ENCODE results near the gene PDLIM5.

The PDLIM5 gene

GRCh38 chr4:94436512-94436911 lies 15.2 kb upstream of the PDLIM5 start:
- DNase-seq (ENCODE audit: low read depth in 1 of 2, low spot score in 1 of 2) = no peak
- TF ChIP-seq JUND (IDR thresholded peaks at IDR 0.05; ENCODE audit: low read depth) = no peak
- in situ Hi-C loops (cut with HindIII; ENCODE audit: low pct_unique_long_range_greater_than_20kb, low sequenced_read_pairs) = no loop called here

- TF ChIP-seq JUND (IDR thresholded peaks at IDR 0.05; ENCODE audit: low read depth) = no peak
- in situ Hi-C loops (cut with HindIII; ENCODE audit: low pct_unique_long_range_greater_than_20kb, low sequenced_read_pairs) = no loop called here
- DNase-seq (ENCODE audit: low read depth in 1 of 2, low spot score in 1 of 2) = no peak
Observed at GRCh38 chr4:94439606-94440005, 12.1 kb upstream of the PDLIM5 start.

- TF ChIP-seq JUND (IDR thresholded peaks at IDR 0.05; ENCODE audit: low read depth) = no peak
- no peak for DNase-seq (ENCODE audit: low read depth in 1 of 2, low spot score in 1 of 2)
- in situ Hi-C loops (cut with HindIII; ENCODE audit: low pct_unique_long_range_greater_than_20kb, low sequenced_read_pairs) = no loop called here
Observed at GRCh38 chr4:94441838-94442237, 9.9 kb upstream of the PDLIM5 start.

- in situ Hi-C loops (cut with HindIII; ENCODE audit: low pct_unique_long_range_greater_than_20kb, low sequenced_read_pairs) = no loop called here
- DNase-seq (ENCODE audit: low read depth in 1 of 2, low spot score in 1 of 2) = no peak
- no peak for TF ChIP-seq JUND (IDR thresholded peaks at IDR 0.05; ENCODE audit: low read depth)
Observed at GRCh38 chr4:94442251-94442650, 9.5 kb upstream of the PDLIM5 start.

- no peak for TF ChIP-seq JUND (IDR thresholded peaks at IDR 0.05; ENCODE audit: low read depth)
- DNase-seq (ENCODE audit: low read depth in 1 of 2, low spot score in 1 of 2) = no peak
- in situ Hi-C loops (cut with HindIII; ENCODE audit: low pct_unique_long_range_greater_than_20kb, low sequenced_read_pairs) = no loop called here
Observed at GRCh38 chr4:94446386-94446785, 5.4 kb upstream of the PDLIM5 start.

GRCh38 chr4:94447754-94448411 lies 3.9 kb upstream of the PDLIM5 start:
- TF ChIP-seq JUND (IDR thresholded peaks at IDR 0.05; ENCODE audit: low read depth) = no peak
- DNase-seq (ENCODE audit: low read depth in 1 of 2, low spot score in 1 of 2) = no peak

GRCh38 chr4:94448815-94449375 lies 2.8 kb upstream of the PDLIM5 start:
- DNase-seq (ENCODE audit: low read depth in 1 of 2, low spot score in 1 of 2) = no peak
- in situ Hi-C loops (cut with HindIII; ENCODE audit: low pct_unique_long_range_greater_than_20kb, low sequenced_read_pairs) = no loop called here
- no peak for TF ChIP-seq JUND (IDR thresholded peaks at IDR 0.05; ENCODE audit: low read depth)

More at GRCh38 chr4:94447754-94448411, 3.9 kb upstream of the PDLIM5 start:
- in situ Hi-C loops (cut with HindIII; ENCODE audit: low pct_unique_long_range_greater_than_20kb, low sequenced_read_pairs) = no loop called here

- in situ Hi-C loops (cut with HindIII; ENCODE audit: low pct_unique_long_range_greater_than_20kb, low sequenced_read_pairs) = no loop called here
- TF ChIP-seq JUND (IDR thresholded peaks at IDR 0.05; ENCODE audit: low read depth) = no peak
- no peak for DNase-seq (ENCODE audit: low read depth in 1 of 2, low spot score in 1 of 2)
Observed at GRCh38 chr4:94451051-94451694, 569 bp upstream of the PDLIM5 start.

- DNase-seq (ENCODE audit: low read depth in 1 of 2, low spot score in 1 of 2) = peak; percentile 16 to 81
- TF ChIP-seq JUND (IDR thresholded peaks at IDR 0.05; ENCODE audit: low read depth) = no peak
- in situ Hi-C loops (cut with HindIII; ENCODE audit: low pct_unique_long_range_greater_than_20kb, low sequenced_read_pairs) = no loop called here
Observed at GRCh38 chr4:94452476-94453371, 982 bp downstream of the PDLIM5 start.

GRCh38 chr4:94453391-94453963 lies 1.7 kb downstream of the PDLIM5 start:
- DNase-seq (ENCODE audit: low read depth in 1 of 2, low spot score in 1 of 2) = no peak
- in situ Hi-C loops (cut with HindIII; ENCODE audit: low pct_unique_long_range_greater_than_20kb, low sequenced_read_pairs) = no loop called here
- TF ChIP-seq JUND (IDR thresholded peaks at IDR 0.05; ENCODE audit: low read depth) = no peak

GRCh38 chr4:94454405-94454804 lies 2.7 kb downstream of the PDLIM5 start:
- in situ Hi-C loops (cut with HindIII; ENCODE audit: low pct_unique_long_range_greater_than_20kb, low sequenced_read_pairs) = no loop called here
- no peak for DNase-seq (ENCODE audit: low read depth in 1 of 2, low spot score in 1 of 2)
- TF ChIP-seq JUND (IDR thresholded peaks at IDR 0.05; ENCODE audit: low read depth) = no peak

- no peak for TF ChIP-seq JUND (IDR thresholded peaks at IDR 0.05; ENCODE audit: low read depth)
- in situ Hi-C loops (cut with HindIII; ENCODE audit: low pct_unique_long_range_greater_than_20kb, low sequenced_read_pairs) = no loop called here
- DNase-seq (ENCODE audit: low read depth in 1 of 2, low spot score in 1 of 2) = peak in 1 of 2 experiments; percentile 16
Observed at GRCh38 chr4:94455081-94455480, 3.3 kb downstream of the PDLIM5 start.

Measured in T47D (cell line).